ENCODE measurements around the gene FFAR1. TPM values are rescaled to one million over a fixed set of nuclear protein-coding genes. Genes with fewer than 3 reads are reported as not detected.

The FFAR1 gene
- total and polyA plus RNA-seq, 2 donors (not counting 3 experiments of a cell fraction or from before 2014, with no cell fraction given) = not detected

DNA sequence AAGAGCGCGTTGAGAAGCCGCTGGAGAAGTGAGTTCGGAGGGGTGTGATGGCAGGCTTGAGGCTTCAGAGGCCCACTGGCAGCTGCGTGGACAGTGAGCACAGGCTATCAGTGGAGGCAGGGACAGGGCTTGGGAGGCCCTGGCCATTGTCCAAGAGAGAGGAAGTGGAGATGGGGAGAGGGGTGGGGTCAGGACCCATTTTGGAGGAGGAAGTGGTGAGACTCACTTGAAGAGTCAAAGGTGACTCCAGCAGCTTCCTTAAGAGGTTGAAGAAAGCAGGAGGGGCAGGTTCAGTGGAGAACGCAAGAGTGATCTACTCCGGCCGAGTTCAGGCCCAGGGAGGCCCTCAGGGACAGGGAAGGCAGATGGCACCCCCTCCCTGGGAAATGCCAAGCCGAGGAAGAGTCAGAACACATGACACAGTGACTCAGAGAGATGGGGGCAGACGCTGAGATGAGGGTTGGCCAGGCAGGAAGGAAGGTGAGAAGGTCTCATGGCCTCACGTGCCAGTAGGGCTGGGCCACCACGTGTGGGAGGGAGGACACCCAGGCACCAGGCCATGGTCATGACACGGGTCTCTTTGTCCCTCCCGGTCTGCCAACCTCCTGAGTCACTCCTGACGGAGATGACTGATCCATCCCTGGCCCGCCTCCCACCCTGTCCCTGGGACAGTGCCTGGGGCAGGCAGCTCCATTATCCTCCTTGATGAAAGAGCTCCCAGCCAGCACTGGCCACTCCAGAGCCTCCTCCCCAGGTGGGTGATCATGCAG lies 28.8 kb upstream of the FFAR1 start:
- peaks cover 5% of the 10 kb centered on the region for H3K4me1 ChIP-seq (ENCODE audit: control insufficient read depth, extremely low read depth, insufficient read depth, low read length)
- no peaks in the 10 kb centered on the region for H3K9me1 ChIP-seq (replicated peaks; ENCODE audit: control insufficient read depth, extremely low read depth, insufficient read depth, low read length)
- H3K4me3 ChIP-seq (replicated peaks in 1 of 3; ENCODE audit: insufficient read depth in 1 of 3, low read depth in 1 of 3, low read length in 3 of 3) = no peak overlapping the region
- ChIA-PET POLR2A (no interaction called here), CTCF (interaction anchor here (2.3 kb wide), 1 partner anchor 35 kb away, joined by 9 read pairs; no protein-coding TSS in a partner anchor)
- H3K27me3 ChIP-seq (ENCODE audit: control insufficient read depth in 2 of 2, insufficient read depth in 2 of 2, low read length in 2 of 2) = peaks cover 1 to 3% of the 10 kb centered on the region in 2 experiments
- no peaks in the 10 kb centered on the region for H3K79me2 ChIP-seq (ENCODE audit: control insufficient read depth, insufficient read depth, low read length)
- dilution Hi-C loops (cut with MboI; ENCODE audit: extremely low pct_ligation_motif_present, low sequenced_read_pairs) = no loop called here
- H3K36me3 ChIP-seq (ENCODE audit: control insufficient read depth in 2 of 2, extremely low read depth in 1 of 2, insufficient read depth in 2 of 2, low read length in 2 of 2) = no peaks in the 10 kb centered on the region
- FAIRE-seq (peak; percentile 55), DNase-seq (ENCODE audit: low read depth, low spot score) (peak; percentile 48)
- peak; percentile 17 for TF ChIP-seq JUN (IDR thresholded peaks at IDR 0.05; ENCODE audit: borderline replicate concordance, insufficient read depth, insufficient read length, low read depth)
- TF ChIP-seq CTCF (IDR thresholded peaks at IDR 0.05; ENCODE audit: extremely low read depth in 1 of 2, insufficient read depth in 1 of 2, low read depth in 1 of 2, low read length in 2 of 2) = no peak
- TF ChIP-seq GATA2 (IDR thresholded peaks at IDR 0.05; ENCODE audit: insufficient read depth, insufficient read length, low read depth, low read length) = no peak
- no peak for TF ChIP-seq EZH2 (IDR thresholded peaks at IDR 0.05; ENCODE audit: borderline replicate concordance, low read depth, low read length, severe bottlenecking)
- TF ChIP-seq MAX (IDR thresholded peaks at IDR 0.05; ENCODE audit: insufficient read depth, insufficient read length) = peak; percentile 88
- TF ChIP-seq POLR2A (IDR thresholded peaks at IDR 0.05; ENCODE audit: low read depth, low read length) = no peak
- TF ChIP-seq FOS (IDR thresholded peaks at IDR 0.05; ENCODE audit: borderline replicate concordance, insufficient read depth, low read length) = peak; percentile 71
- TF ChIP-seq POLR2AphosphoS5 (IDR thresholded peaks at IDR 0.05; ENCODE audit: insufficient read depth, low read depth, low read length) = peak; percentile 34
- TF ChIP-seq MYC (IDR thresholded peaks at IDR 0.05; ENCODE audit: low read depth, low read length) = peak; percentile 69
- H3K27ac ChIP-seq (ENCODE audit: insufficient read depth, low read depth, low read length) = peak overlapping the region; percentile 19
- intact Hi-C loops (cut with micrococcal nuclease) = no loop called here
- no peak overlapping the region for H3K4me2 ChIP-seq (ENCODE audit: insufficient read depth, low read length)
- no peaks in the 10 kb centered on the region for H3K9me3 ChIP-seq (replicated peaks; ENCODE audit: control insufficient read depth, insufficient read depth, low read length)
- no peak overlapping the region for H2AFZ ChIP-seq (ENCODE audit: low read depth, low read length)
- no peaks in the 10 kb centered on the region for H4K20me1 ChIP-seq (replicated peaks; ENCODE audit: control insufficient read depth, extremely low read depth, insufficient read depth, low read length)
- no peak overlapping the region for H3K9ac ChIP-seq (replicated peaks; ENCODE audit: extremely low read depth, insufficient read depth, low read length)
- no TSS peak for BruUV-seq (replicated peaks)
